GM12874 (cell line): Measurements from ENCODE around the gene PRDM5.

Source experiments
- TF ChIP-seq, protein P1 (sequence below): IDR thresholded peaks from 2 replicates; pipeline ENCODE4 v1.5.1; 2011; ENCODE audit warnings: low read depth, mild to moderate bottlenecking, control low read depth, low read length, moderate library complexity; ENCODE audit not compliant: insufficient read depth

The PRDM5 gene

DNA sequence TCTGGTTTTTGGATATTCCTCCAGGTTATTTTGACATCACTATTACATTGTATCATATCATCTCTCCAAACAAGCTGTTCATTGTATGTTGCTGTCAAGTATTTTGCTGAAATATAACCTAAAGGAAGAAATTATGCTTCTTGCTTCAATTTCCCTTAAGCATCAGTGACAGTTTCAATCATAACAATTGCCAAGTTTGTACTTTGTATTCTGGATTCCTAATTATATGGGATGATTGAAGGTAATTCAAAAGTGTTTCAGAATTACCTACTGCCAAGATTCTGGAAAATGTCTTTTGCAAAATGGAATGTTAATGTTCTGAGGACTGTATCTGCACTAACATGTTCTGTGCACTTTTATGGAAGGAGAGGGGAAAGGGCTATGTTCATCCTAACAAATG is 228.7 kb downstream of the PRDM5 start:
- TF ChIP-seq, protein P1, sequence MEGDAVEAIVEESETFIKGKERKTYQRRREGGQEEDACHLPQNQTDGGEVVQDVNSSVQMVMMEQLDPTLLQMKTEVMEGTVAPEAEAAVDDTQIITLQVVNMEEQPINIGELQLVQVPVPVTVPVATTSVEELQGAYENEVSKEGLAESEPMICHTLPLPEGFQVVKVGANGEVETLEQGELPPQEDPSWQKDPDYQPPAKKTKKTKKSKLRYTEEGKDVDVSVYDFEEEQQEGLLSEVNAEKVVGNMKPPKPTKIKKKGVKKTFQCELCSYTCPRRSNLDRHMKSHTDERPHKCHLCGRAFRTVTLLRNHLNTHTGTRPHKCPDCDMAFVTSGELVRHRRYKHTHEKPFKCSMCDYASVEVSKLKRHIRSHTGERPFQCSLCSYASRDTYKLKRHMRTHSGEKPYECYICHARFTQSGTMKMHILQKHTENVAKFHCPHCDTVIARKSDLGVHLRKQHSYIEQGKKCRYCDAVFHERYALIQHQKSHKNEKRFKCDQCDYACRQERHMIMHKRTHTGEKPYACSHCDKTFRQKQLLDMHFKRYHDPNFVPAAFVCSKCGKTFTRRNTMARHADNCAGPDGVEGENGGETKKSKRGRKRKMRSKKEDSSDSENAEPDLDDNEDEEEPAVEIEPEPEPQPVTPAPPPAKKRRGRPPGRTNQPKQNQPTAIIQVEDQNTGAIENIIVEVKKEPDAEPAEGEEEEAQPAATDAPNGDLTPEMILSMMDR = no peak

DNA sequence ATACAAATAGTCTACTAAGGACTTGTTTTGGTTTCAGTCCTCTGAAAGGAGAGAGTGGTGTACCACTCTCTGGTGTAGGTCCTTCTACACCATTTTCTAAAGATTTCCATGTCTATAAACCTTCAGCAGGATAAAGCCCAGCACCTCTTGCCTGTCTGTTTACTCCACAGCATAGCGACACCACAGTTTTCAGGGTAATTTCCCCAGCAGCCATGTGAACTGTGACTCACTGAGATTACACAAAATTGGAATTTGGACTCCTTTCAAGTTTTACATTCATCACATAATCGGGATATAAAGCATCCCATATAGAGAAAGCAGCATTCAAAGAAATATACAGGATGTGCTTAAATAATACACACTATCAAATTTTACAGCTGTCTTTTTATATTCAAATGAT is 229.6 kb downstream of the PRDM5 start:
- TF ChIP-seq, protein P1 = no peak

DNA sequence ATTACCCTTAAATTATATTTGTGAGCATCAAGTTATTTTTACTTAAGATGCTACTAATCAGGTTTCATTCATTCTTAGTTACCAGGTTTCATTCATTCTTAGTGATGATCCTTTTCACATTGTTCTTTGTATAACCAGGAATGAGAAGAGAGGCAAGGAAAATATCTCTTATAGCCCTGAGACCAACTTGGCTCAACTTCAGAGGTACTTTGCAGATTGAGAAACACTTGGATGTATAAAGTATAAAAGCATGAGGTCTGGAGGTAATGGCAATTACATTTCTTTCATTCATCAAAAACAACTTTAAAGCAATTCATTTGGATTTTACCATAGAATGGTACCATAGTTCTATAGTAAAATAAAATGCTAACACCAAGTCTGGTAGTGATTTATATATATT is 231.0 kb downstream of the PRDM5 start:
- TF ChIP-seq, protein P1 = no peak

DNA sequence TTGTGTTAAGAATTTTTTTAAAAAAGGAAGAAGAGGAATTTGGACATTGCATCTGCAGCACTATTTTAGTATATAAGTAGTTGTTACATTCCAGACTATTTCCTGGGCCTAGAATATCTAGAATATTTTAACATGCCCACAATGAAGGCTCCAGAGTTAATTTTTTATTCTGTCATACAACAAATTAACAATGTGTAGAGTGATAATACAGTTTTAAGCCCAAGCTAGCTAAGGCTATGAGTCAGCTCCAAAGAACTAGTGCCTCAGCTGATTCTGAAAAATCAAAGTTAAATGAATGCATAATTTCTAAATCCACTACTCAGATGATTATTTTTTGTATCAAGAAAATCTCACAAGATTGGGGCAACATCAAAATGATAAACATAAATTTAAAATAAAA is 231.4 kb downstream of the PRDM5 start:
- TF ChIP-seq, protein P1 = no peak

DNA sequence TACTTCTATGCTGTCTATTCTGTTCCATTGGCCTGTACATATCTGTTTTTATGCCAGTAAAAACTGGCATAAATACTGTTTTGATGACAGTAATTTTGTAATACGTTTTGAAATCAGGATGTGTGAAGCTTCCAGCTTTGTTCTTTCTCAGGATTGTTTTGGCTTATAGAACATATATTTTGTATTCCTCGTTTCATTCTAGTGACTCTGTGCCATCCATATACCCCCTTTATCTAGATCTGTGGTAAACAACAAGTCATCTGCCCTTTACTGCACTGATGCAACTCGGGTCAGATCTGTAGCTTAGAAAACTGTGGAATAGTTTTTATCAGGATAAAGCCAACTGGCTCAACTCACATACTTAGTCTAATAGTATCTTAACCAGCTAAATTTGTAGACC is 233.7 kb downstream of the PRDM5 start:
- TF ChIP-seq, protein P1 = no peak

DNA sequence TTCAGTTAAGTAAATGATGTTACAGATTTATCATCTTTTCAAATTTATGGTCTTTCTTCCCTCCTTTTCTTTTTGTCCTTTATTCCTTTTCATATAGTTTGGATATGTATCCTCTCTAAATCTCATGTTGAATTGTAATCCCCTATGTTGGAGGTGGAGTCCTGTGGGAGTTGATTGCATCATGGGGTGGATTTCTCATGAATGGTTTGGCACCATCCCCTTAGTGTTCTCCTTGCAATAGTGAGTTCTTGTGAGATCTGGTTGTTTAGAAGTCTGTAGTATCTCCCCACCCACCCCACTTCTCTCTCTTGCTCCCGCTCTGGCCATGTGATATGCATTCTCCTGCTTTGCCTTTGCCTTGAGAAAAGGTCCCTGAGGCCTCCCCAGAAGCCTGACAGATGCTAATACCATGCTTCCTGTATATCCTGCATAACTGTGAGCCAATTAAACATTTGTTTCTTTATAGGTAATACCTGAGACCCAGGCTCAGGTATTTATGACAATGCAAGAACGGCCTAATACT is 236.7 kb downstream of the PRDM5 start:
- TF ChIP-seq, protein P1 = no peak

DNA sequence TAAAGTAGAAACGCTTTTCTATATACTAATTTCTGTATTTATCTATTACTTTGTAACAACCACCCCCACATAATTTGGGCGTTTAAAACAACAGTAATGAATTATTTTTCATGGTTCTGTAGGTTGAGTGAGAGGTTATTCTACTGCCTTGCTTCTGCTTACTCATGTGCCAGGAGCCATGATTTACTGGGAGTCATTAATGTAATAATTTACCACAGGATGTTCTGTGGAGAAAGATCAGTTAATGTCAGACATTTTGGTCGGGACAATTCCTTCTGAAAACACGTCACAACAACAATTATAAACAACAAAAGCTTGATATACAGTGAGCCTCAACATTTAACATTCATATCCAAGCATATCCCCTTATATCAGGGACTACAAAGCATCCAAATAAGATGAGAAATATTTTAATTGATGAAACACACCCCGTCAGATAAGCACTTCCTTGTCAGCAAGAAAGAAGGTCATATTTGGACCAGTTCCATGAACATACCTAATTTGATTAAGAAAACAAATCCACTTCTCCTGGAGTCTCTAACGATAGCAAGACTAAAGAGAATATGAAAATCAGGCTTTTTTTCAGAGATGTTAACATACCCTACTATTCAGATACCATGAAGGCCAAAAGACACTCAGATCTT is 238.5 kb downstream of the PRDM5 start:
- TF ChIP-seq, protein P1 = no peak
